ENCODE measurements around the gene STXBP4. TPM values are rescaled to one million over a fixed set of nuclear protein-coding genes. Genes with fewer than 3 reads are reported as not detected.

The STXBP4 gene
- total RNA-seq, 1 experiment from 2014 or later, result 13.6 TPM

GRCh38 chr17:55210292-55210691, 241.7 kb downstream of the STXBP4 start:
- no peak overlapping the region for H3K4me2 ChIP-seq (ENCODE audit: low read length)
- intact Hi-C loops (cut with micrococcal nuclease), result no loop called here
- no peak overlapping the region for H2AFZ ChIP-seq (ENCODE audit: low read depth, low read length, poor library complexity, severe bottlenecking)
- H4K20me1 ChIP-seq (ENCODE audit: insufficient read depth), result no peaks in the 10 kb centered on the region
- DNase-seq (ENCODE audit: low read depth, low spot score) (no peak), ATAC-seq (no peak)
- H3K9me2 ChIP-seq (ENCODE audit: insufficient read depth), result no peaks in the 10 kb centered on the region
- ChIA-PET RAD21 (ENCODE audit: low non-redundant PET in 1 of 2, low total read pairs in 2 of 2, uncharacterized antibody in 2 of 2, unreplicated experiment in 2 of 2) (no interaction called here), CTCF (no interaction called here), POLR2A (no interaction called here)
- no peak overlapping the region for H3K27ac ChIP-seq (ENCODE audit: low read depth, low read length)
- H3K4me1 ChIP-seq (ENCODE audit: control insufficient read depth in 1 of 2, insufficient read depth in 2 of 2, low read length in 2 of 2), result peaks cover 0 to 11% of the 10 kb centered on the region in 2 experiments; a peak in 2 of 4 replicates
- no peaks in the 10 kb centered on the region for H3K9me3 ChIP-seq (ENCODE audit: control insufficient read depth in 1 of 2, insufficient read depth in 1 of 2, low read depth in 1 of 2, low read length in 2 of 2)
- no peak overlapping the region for H3K9ac ChIP-seq (ENCODE audit: low read length)
- no peaks in the 10 kb centered on the region for H3K79me2 ChIP-seq (ENCODE audit: insufficient read depth, low read length)
- no peaks in the 10 kb centered on the region for H3K27me3 ChIP-seq (ENCODE audit: insufficient read depth, low read length)
- H3K36me3 ChIP-seq (ENCODE audit: control insufficient read depth in 1 of 2, insufficient read depth in 2 of 2, low read length in 2 of 2), result no peaks in the 10 kb centered on the region
- TF ChIP-seq YY1 (IDR thresholded peaks at IDR 0.05; ENCODE audit: extremely low read depth, insufficient replicate concordance, low read depth, low read length) (no peak), SRF (IDR thresholded peaks at IDR 0.05; ENCODE audit: low read depth) (no peak), ATF3 (IDR thresholded peaks at IDR 0.05) (no peak), TCF7L2 (IDR thresholded peaks at IDR 0.05; ENCODE audit: borderline replicate concordance, extremely low read depth, insufficient read depth, insufficient read length) (no peak)
- no TSS peak for BruUV-seq (replicated peaks)
- no peak overlapping the region for H3K4me3 ChIP-seq (replicated peaks in 1 of 2; ENCODE audit: low read depth in 1 of 2, low read length in 2 of 2)

DNA sequence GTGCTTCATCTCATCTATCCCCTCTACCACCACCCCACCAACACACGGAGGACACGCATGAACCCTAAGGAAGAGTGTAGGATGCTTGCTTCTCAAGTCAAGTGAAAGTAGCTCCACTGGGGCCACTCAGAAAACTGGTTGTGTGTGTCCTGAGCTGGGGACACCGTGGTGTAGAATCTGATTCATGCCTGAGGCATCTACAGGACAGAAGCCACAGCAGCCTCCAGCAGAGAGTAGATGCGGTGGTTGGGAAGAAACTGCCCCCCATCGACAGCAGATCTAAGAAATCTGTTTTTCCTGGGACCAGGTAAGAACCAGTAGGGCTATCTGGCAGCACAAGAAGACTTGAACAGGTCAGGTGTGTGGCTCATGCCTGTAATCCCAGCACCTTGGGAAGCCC, 244.3 kb downstream of the STXBP4 start:
- ATAC-seq (no peak), DNase-seq (ENCODE audit: low read depth, low spot score) (no peak)
- TF ChIP-seq EZH2phosphoT487 (IDR thresholded peaks at IDR 0.05; ENCODE audit: borderline replicate concordance), result no peak
- TF ChIP-seq EGR1 (IDR thresholded peaks at IDR 0.05; ENCODE audit: low read depth), result no peak
- no peak for TF ChIP-seq ZFX (IDR thresholded peaks at IDR 0.05)
- no peak for TF ChIP-seq EZH2 (IDR thresholded peaks at IDR 0.05)
- TF ChIP-seq, protein P1, sequence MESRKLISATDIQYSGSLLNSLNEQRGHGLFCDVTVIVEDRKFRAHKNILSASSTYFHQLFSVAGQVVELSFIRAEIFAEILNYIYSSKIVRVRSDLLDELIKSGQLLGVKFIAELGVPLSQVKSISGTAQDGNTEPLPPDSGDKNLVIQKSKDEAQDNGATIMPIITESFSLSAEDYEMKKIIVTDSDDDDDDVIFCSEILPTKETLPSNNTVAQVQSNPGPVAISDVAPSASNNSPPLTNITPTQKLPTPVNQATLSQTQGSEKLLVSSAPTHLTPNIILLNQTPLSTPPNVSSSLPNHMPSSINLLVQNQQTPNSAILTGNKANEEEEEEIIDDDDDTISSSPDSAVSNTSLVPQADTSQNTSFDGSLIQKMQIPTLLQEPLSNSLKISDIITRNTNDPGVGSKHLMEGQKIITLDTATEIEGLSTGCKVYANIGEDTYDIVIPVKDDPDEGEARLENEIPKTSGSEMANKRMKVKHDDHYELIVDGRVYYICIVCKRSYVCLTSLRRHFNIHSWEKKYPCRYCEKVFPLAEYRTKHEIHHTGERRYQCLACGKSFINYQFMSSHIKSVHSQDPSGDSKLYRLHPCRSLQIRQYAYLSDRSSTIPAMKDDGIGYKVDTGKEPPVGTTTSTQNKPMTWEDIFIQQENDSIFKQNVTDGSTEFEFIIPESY (IDR thresholded peaks at IDR 0.05; ENCODE audit: extremely low read depth, insufficient replicate concordance, low read length), result no peak
- no peak for TF ChIP-seq TCF7L2 (IDR thresholded peaks at IDR 0.05; ENCODE audit: borderline replicate concordance, extremely low read depth, insufficient read depth, insufficient read length)
- no peak for TF ChIP-seq CTCF (IDR thresholded peaks at IDR 0.05 in 2 of 3, conservative IDR thresholded peaks at IDR 0.05 in 1 of 3; ENCODE audit: borderline replicate concordance in 1 of 3, insufficient read depth in 1 of 3, low read depth in 2 of 3, low read length in 2 of 3)
- no peak for TF ChIP-seq SIN3A (IDR thresholded peaks at IDR 0.05; ENCODE audit: low read depth)
- TF ChIP-seq POLR2A (IDR thresholded peaks at IDR 0.05; ENCODE audit: borderline replicate concordance, extremely low read depth, insufficient read depth, insufficient read length), result no peak
- TF ChIP-seq CBX3 (IDR thresholded peaks at IDR 0.05; ENCODE audit: low read depth), result no peak
- TF ChIP-seq ELF1 (IDR thresholded peaks at IDR 0.05; ENCODE audit: borderline replicate concordance, low read depth), result no peak
- no peaks in the 10 kb centered on the region for H3K27me3 ChIP-seq (ENCODE audit: insufficient read depth, low read length)
- no peaks in the 10 kb centered on the region for H4K20me1 ChIP-seq (ENCODE audit: insufficient read depth)
- H3K79me2 ChIP-seq (ENCODE audit: insufficient read depth, low read length), result no peaks in the 10 kb centered on the region
- H3K4me3 ChIP-seq (replicated peaks in 1 of 2; ENCODE audit: low read depth in 1 of 2, low read length in 2 of 2), result no peak overlapping the region
- H3K9ac ChIP-seq (ENCODE audit: low read length), result no peak overlapping the region
- RAD21 ChIA-PET (ENCODE audit: low non-redundant PET in 1 of 2, low total read pairs in 2 of 2, uncharacterized antibody in 2 of 2, unreplicated experiment in 2 of 2), result no interaction called here
- CTCF ChIA-PET, result no interaction called here
- H3K27ac ChIP-seq (ENCODE audit: low read depth, low read length), result no peak overlapping the region
- intact Hi-C loops (cut with micrococcal nuclease), result loop anchor here (2.0 kb wide), 1 partner anchor 266 kb away; no protein-coding TSS in a partner anchor
- POLR2A ChIA-PET, result no interaction called here
- H3K4me2 ChIP-seq (ENCODE audit: low read length), result peak overlapping the region; percentile 3; the same call in 1 of the 2 replicates
- H2AFZ ChIP-seq (ENCODE audit: low read depth, low read length, poor library complexity, severe bottlenecking), result no peak overlapping the region
- H3K4me1 ChIP-seq (ENCODE audit: control insufficient read depth in 1 of 2, insufficient read depth in 2 of 2, low read length in 2 of 2), result peaks cover 0 to 11% of the 10 kb centered on the region in 2 experiments; a peak in 2 of 4 replicates
- no TSS peak for BruUV-seq (replicated peaks)
- no peaks in the 10 kb centered on the region for H3K9me3 ChIP-seq (ENCODE audit: control insufficient read depth in 1 of 2, insufficient read depth in 1 of 2, low read depth in 1 of 2, low read length in 2 of 2)
- no peaks in the 10 kb centered on the region for H3K36me3 ChIP-seq (ENCODE audit: control insufficient read depth in 1 of 2, insufficient read depth in 2 of 2, low read length in 2 of 2)
- no peaks in the 10 kb centered on the region for H3K9me2 ChIP-seq (ENCODE audit: insufficient read depth)
